DND-41 (cell line): ENCODE measurements around the gene GPR68.

Source experiments
- ATAC-seq: fragments of 200-7000 bp; cut with Tn5 transposase; 3 replicates; pipeline ENCODE4 v1.9.1; 2021; ENCODE audit warnings: low read depth; ENCODE audit not compliant: insufficient read depth
- DNase-seq: peaks from one replicate; pipeline ENCODE4 v3.0.0-alpha.2; 2020
- H2AFZ ChIP-seq: 2 replicates; pipeline ENCODE4 v1.6.0; 2012; ENCODE audit warnings: low read depth, low read length
- H3K27ac ChIP-seq: 2 replicates; pipeline ENCODE4 v1.5.1; 2012; ENCODE audit warnings: low read length, inconsistent platforms
- H3K27me3 ChIP-seq: fragments of 200-600 bp; sonication (generic); 2 replicates; pipeline ENCODE4 v1.6.0; 2012; ENCODE audit warnings: low read length, mild to moderate bottlenecking, inconsistent platforms; ENCODE audit not compliant: insufficient read depth, poor library complexity
- H3K36me3 ChIP-seq: 2 replicates; pipeline ENCODE4 v1.5.1; 2012; ENCODE audit warnings: low read length, inconsistent platforms; ENCODE audit not compliant: insufficient read depth
- H3K4me1 ChIP-seq: 2 replicates; pipeline ENCODE4 v1.5.1; 2012; ENCODE audit warnings: mild to moderate bottlenecking, low read length; ENCODE audit not compliant: insufficient read depth
- H3K4me2 ChIP-seq: 2 replicates; pipeline ENCODE4 v1.6.0; 2012; ENCODE audit warnings: mild to moderate bottlenecking, moderate library complexity, low read length, inconsistent platforms; ENCODE audit not compliant: insufficient read depth
- H3K4me3 ChIP-seq, 2 experiments: fragments of 200-600 bp in 1 of 2; shearing (Covaris generic) in 1 of 2; 2 replicates each; pipeline ENCODE4 v1.5.1; 2012 to 2016; ENCODE audit warnings: inconsistent platforms in 2 of 2, low read length in 2 of 2, mild to moderate bottlenecking in 2 of 2, low read depth in 1 of 2, moderate library complexity in 1 of 2
- H3K79me2 ChIP-seq: 2 replicates; pipeline ENCODE4 v1.6.0; 2012; ENCODE audit warnings: low read length, inconsistent platforms; ENCODE audit not compliant: insufficient read depth
- H3K9ac ChIP-seq: 2 replicates; pipeline ENCODE4 v1.6.0; 2012; ENCODE audit warnings: low read depth, mild to moderate bottlenecking, inconsistent platforms, low read length, moderate library complexity
- H3K9me3 ChIP-seq: 2 replicates; pipeline ENCODE4 v1.5.1; 2012; ENCODE audit warnings: low read length, moderate library complexity, mild to moderate bottlenecking, inconsistent platforms; ENCODE audit not compliant: insufficient read depth, severe bottlenecking
- H4K20me1 ChIP-seq: 2 replicates; pipeline ENCODE4 v1.6.0; 2012; ENCODE audit warnings: low read length; ENCODE audit not compliant: insufficient read depth
- CTCF ChIP-seq: IDR thresholded peaks from 2 replicates; pipeline ENCODE4 v1.5.1; 2012; ENCODE audit warnings: borderline replicate concordance, low read length, moderate library complexity, mild to moderate bottlenecking; ENCODE audit not compliant: poor library complexity, severe bottlenecking; ENCODE audit errors: extremely low read depth
- EZH2 ChIP-seq: IDR thresholded peaks from 3 replicates; pipeline ENCODE4 v1.6.1; 2012; ENCODE audit warnings: borderline replicate concordance, low read depth, mild to moderate bottlenecking, moderate library complexity, low read length, inconsistent platforms; ENCODE audit not compliant: severe bottlenecking

GPR68 gene

GRCh38 chr14:91244501-91244901 lies at the start of gene GPR68:
TSS of gene GPR68 (minus strand) at chr14:91244704. CDS start at chr14:91235050, 9,654 bp downstream.
- ATAC-seq = peak; percentile 84
- Histone ChIP-seq H2AFZ (no peak within 1 kb of the TSS), H3K27ac (peak within 1 kb of the TSS; percentile 87), H4K20me1 (no peaks in the 10 kb centered on the region), H3K36me3 (no peaks in the 10 kb centered on the region), H3K27me3 (no peaks in the 10 kb centered on the region), H3K9me3 (no peaks in the 10 kb centered on the region), H3K9ac (peak within 1 kb of the TSS; percentile 47), H3K4me3 (peak within 1 kb of the TSS in 1 of 2 experiments; percentile 29; a peak in 1 of 4 replicates), H3K4me1 (peaks cover 58% of the 10 kb centered on the region), H3K4me2 (peak within 1 kb of the TSS; percentile 54), H3K79me2 (no peaks in the 10 kb centered on the region)
- peak; percentile 87 for DNase-seq
- TF ChIP-seq EZH2 = no peak
- TF ChIP-seq CTCF = peak; percentile 21

- no peak overlapping the region for H3K9ac ChIP-seq
- H3K36me3 ChIP-seq = peaks cover 95% of the 10 kb centered on the region
- H2AFZ ChIP-seq = no peak overlapping the region
- H3K79me2 ChIP-seq = no peaks in the 10 kb centered on the region
- no peak overlapping the region for H3K4me2 ChIP-seq
- no peak for TF ChIP-seq EZH2
- TF ChIP-seq CTCF = no peak
- H3K4me1 ChIP-seq = no peaks in the 10 kb centered on the region
- H3K9me3 ChIP-seq = no peaks in the 10 kb centered on the region
- H3K4me3 ChIP-seq = no peak overlapping the region
- no peak overlapping the region for H3K27ac ChIP-seq
- no peak for DNase-seq
- H4K20me1 ChIP-seq = peaks cover 14% of the 10 kb centered on the region
- no peaks in the 10 kb centered on the region for H3K27me3 ChIP-seq
- ATAC-seq = no peak
Measured at GRCh38 chr14:91294153-91294552, 49.6 kb upstream of the GPR68 start.

- Histone ChIP-seq H3K27ac (no peak overlapping the region), H3K4me1 (no peaks in the 10 kb centered on the region), H3K9ac (no peak overlapping the region), H3K36me3 (peaks cover 97% of the 10 kb centered on the region), H3K27me3 (no peaks in the 10 kb centered on the region), H3K9me3 (no peaks in the 10 kb centered on the region), H2AFZ (no peak overlapping the region), H3K79me2 (no peaks in the 10 kb centered on the region), H4K20me1 (peaks cover 14% of the 10 kb centered on the region), H3K4me3 (no peak overlapping the region), H3K4me2 (no peak overlapping the region)
- TF ChIP-seq CTCF (no peak), EZH2 (no peak)
- DNase-seq (no peak), ATAC-seq (no peak)
Measured at GRCh38 chr14:91293281-91293680, 48.8 kb upstream of the GPR68 start.

- Histone ChIP-seq H3K27me3 (no peaks in the 10 kb centered on the region), H3K4me1 (no peaks in the 10 kb centered on the region), H2AFZ (no peak overlapping the region), H3K4me3 (no peak overlapping the region), H3K9me3 (no peaks in the 10 kb centered on the region), H3K4me2 (no peak overlapping the region), H3K9ac (no peak overlapping the region), H3K27ac (no peak overlapping the region), H3K79me2 (no peaks in the 10 kb centered on the region), H3K36me3 (peaks cover 97% of the 10 kb centered on the region), H4K20me1 (peaks cover 14% of the 10 kb centered on the region)
- no peak for TF ChIP-seq EZH2
- TF ChIP-seq CTCF = no peak
- DNase-seq (no peak), ATAC-seq (0 out of 3 replicates have a peak, but pooled peaks have one; percentile 33)
Measured at GRCh38 chr14:91292491-91292890, 48.0 kb upstream of the GPR68 start.
